Suprapubic skin (tissue), 4 donors: ENCODE data around the gene ERCC1.
A peak's percentile ranks its signal among the peaks of the same experiment; 100 is the strongest.

ENCODE experiments used
- CTCF ChIP-seq, 2 donors: fragments of 200-600 bp in 1 of 2; fragments of 450-650 bp in 1 of 2; sonication (generic) in 1 of 2; IDR thresholded peaks; one replicate each; pipeline ENCODE4 v1.5.1; 2016 to 2019; ENCODE audit warnings: antibody characterized with exemption in 2 of 2, mild to moderate bottlenecking in 1 of 2, moderate library complexity in 1 of 2
- EP300 ChIP-seq: sonication (generic); formaldehyde crosslinking; IDR thresholded peaks from one replicate; pipeline ENCODE4 v1.6.1; 2017; ENCODE audit warnings: antibody characterized with exemption
- POLR2A ChIP-seq, 2 donors: fragments of 450-650 bp; IDR thresholded peaks; one replicate each; pipeline ENCODE4 v1.6.1; 2017; ENCODE audit warnings: antibody characterized with exemption in 2 of 2, mild to moderate bottlenecking in 2 of 2, moderate library complexity in 2 of 2
- POLR2AphosphoS5 ChIP-seq, 3 donors: sonication (generic); formaldehyde crosslinking; IDR thresholded peaks; one replicate each; pipeline ENCODE4 v1.6.1; 2017; ENCODE audit warnings: antibody characterized with exemption in 3 of 3

GRCh38 chr19:45444318-45445041, 20.8 kb upstream of the ERCC1 start:
- TF ChIP-seq POLR2A (IDR thresholded peaks at IDR 0.05), result peak; percentile 43 to 80
- no peak for TF ChIP-seq CTCF (IDR thresholded peaks at IDR 0.05)
- no peak for TF ChIP-seq EP300
- peak in 2 of 3 donors; percentile 56 to 66 for TF ChIP-seq POLR2AphosphoS5 (IDR thresholded peaks at IDR 0.05)
